ENCODE data around the gene ZC3H13. TPM values are rescaled to one million over a fixed set of nuclear protein-coding genes. Genes with fewer than 3 reads are reported as not detected.

Gene ZC3H13
- total and polyA plus RNA-seq, 2 of the 4 experiments (the other 2 are of a cell fraction), result 7.7 to 10.8 TPM

- ATAC-seq (ENCODE audit: low read depth) (no peak), DNase-seq (no peak)
- Histone ChIP-seq H3K4me3 (ENCODE audit: insufficient read depth, low read depth, low read length) (no peak overlapping the region), H3K4me1 (ENCODE audit: control insufficient read depth, insufficient read depth, low read length) (no peaks in the 10 kb centered on the region), H2BK5ac (ENCODE audit: low read depth, low read length, poor library complexity, severe bottlenecking) (no peak overlapping the region), H3K4ac (ENCODE audit: low read depth, low read length) (no peak overlapping the region), H3K79me1 (ENCODE audit: low read depth in 1 of 2, low read length in 2 of 2) (no peaks in the 10 kb centered on the region), H4K20me1 (ENCODE audit: insufficient read depth, low read length) (no peaks in the 10 kb centered on the region), H3K9me1 (ENCODE audit: insufficient read depth, low read length) (no peaks in the 10 kb centered on the region), H4K5ac (ENCODE audit: low read depth, low read length) (no peak overlapping the region), H2AK9ac (replicated peaks; ENCODE audit: low read depth, low read length, poor library complexity) (no peak overlapping the region), H4K91ac (ENCODE audit: insufficient read depth, low read depth, low read length) (no peak overlapping the region), H3K56ac (ENCODE audit: extremely low read depth, insufficient read depth, low read length) (no peak overlapping the region), H2BK120ac (ENCODE audit: low read depth, low read length) (no peak overlapping the region), H2AK5ac (ENCODE audit: low read depth, low read length) (no peak overlapping the region), H4K8ac (ENCODE audit: low read depth in 2 of 2, low read length in 2 of 2) (no peak overlapping the region), H3K27me3 (ENCODE audit: control insufficient read depth, insufficient read depth, low read length) (0 out of 2 replicates have a peak, but pooled peaks cover 3% of the 10 kb centered on the region), H2AFZ (replicated peaks; ENCODE audit: low read length, poor library complexity) (no peak overlapping the region), H3K27ac (ENCODE audit: insufficient read depth, low read length) (no peak overlapping the region), H3K36me3 (ENCODE audit: control insufficient read depth, insufficient read depth, low read length) (no peaks in the 10 kb centered on the region), H3K23ac (ENCODE audit: low read depth, low read length) (no peak overlapping the region), H3K14ac (replicated peaks; ENCODE audit: low read depth, low read length) (no peak overlapping the region), H2BK15ac (ENCODE audit: low read depth, low read length) (no peak overlapping the region), H3K4me2 (ENCODE audit: low read depth, low read length) (no peak overlapping the region), H3K9ac (ENCODE audit: low read depth, low read length) (no peak overlapping the region), H2BK20ac (ENCODE audit: low read depth, low read length) (no peak overlapping the region), H3K18ac (ENCODE audit: low read depth, low read length) (no peak overlapping the region), H3K9me3 (ENCODE audit: control insufficient read depth, insufficient read depth, low read length) (no peaks in the 10 kb centered on the region)
- no peak for TF ChIP-seq ELK1 (IDR thresholded peaks at IDR 0.05; ENCODE audit: borderline replicate concordance, low read depth, low read length)
- TF ChIP-seq MAFK (IDR thresholded peaks at IDR 0.05; ENCODE audit: low read depth, low read length), result no peak
- TF ChIP-seq CEBPB (IDR thresholded peaks at IDR 0.05; ENCODE audit: low read depth, low read length), result no peak
- TF ChIP-seq USF2 (IDR thresholded peaks at IDR 0.05; ENCODE audit: low read depth, low read length), result no peak
- TF ChIP-seq NFE2L2 (IDR thresholded peaks at IDR 0.05; ENCODE audit: low read depth, low read length), result no peak
- no peak for TF ChIP-seq RFX5 (IDR thresholded peaks at IDR 0.05; ENCODE audit: low read depth, low read length)
- TF ChIP-seq BHLHE40 (IDR thresholded peaks at IDR 0.05; ENCODE audit: low read depth, low read length), result no peak
- TF ChIP-seq MAZ (IDR thresholded peaks at IDR 0.05; ENCODE audit: borderline replicate concordance, low read depth, low read length), result no peak
- no peak for TF ChIP-seq SMC3 (IDR thresholded peaks at IDR 0.05; ENCODE audit: low read depth, low read length)
- no peak for TF ChIP-seq CTCF (conservative IDR thresholded peaks at IDR 0.05; ENCODE audit: low read depth, low read length)
- no peak for TF ChIP-seq RCOR1 (IDR thresholded peaks at IDR 0.05; ENCODE audit: insufficient replicate concordance, low read length)
- no peak for TF ChIP-seq CHD1 (IDR thresholded peaks at IDR 0.05; ENCODE audit: low read depth, low read length)
- TF ChIP-seq FOS (IDR thresholded peaks at IDR 0.05; ENCODE audit: low read depth, low read length), result no peak
- TF ChIP-seq RAD21 (IDR thresholded peaks at IDR 0.05; ENCODE audit: low read length), result no peak
- no peak for TF ChIP-seq MXI1 (IDR thresholded peaks at IDR 0.05; ENCODE audit: borderline replicate concordance, low read depth, low read length)
- TF ChIP-seq POLR2A (IDR thresholded peaks at IDR 0.05; ENCODE audit: low read depth, low read length), result no peak
- intact Hi-C loops (cut with micrococcal nuclease) (no loop called here), dilution Hi-C loops (cut with HindIII; ENCODE audit: low sequenced_read_pairs, unreplicated experiment) (no loop called here), in situ Hi-C loops (cut with MboI; ENCODE audit: low sequenced_read_pairs) (no loop called here)
- no CpG with 5 or more reads among the region's 3 CpGs for WGBS, 2 experiments (ENCODE audit: extremely low coverage in 2 of 2, insufficient read length in 1 of 2)
- BruUV-seq (replicated peaks), result no TSS peak
- ChIA-PET POLR2A (ENCODE audit: unreplicated experiment) (no interaction called here), CTCF (no interaction called here)
Measured at GRCh38 chr13:46097015-46097414, 44.5 kb upstream of the ZC3H13 start.

All from IMR-90 (cell line).